HepG2 (cell line): ENCODE results near the gene FAM83F. TPM values are rescaled to one million over a fixed set of nuclear protein-coding genes. Genes with fewer than 3 reads are reported as not detected.

ENCODE experiments used
- FOXK1 ChIP-seq: sonication (generic); formaldehyde crosslinking; IDR thresholded peaks from 2 replicates; pipeline ENCODE4 v1.4.0; 2020; ENCODE audit warnings: low read depth, missing genetic modification reagents, borderline replicate concordance
- JUNB ChIP-seq: sonication (generic); formaldehyde crosslinking; IDR thresholded peaks from 2 replicates; pipeline ENCODE4 v1.8.0; 2022; ENCODE audit warnings: missing genetic modification reagents, mild to moderate bottlenecking, borderline replicate concordance
- MXD4 ChIP-seq: IDR thresholded peaks from 2 replicates; pipeline ENCODE4 v1.6.1; 2016; ENCODE audit warnings: mild to moderate bottlenecking, missing biosample characterization, missing genetic modification reagents
- NCOA1 ChIP-seq: sonication (generic); formaldehyde crosslinking; IDR thresholded peaks from 2 replicates; pipeline ENCODE4 v1.9.0; 2021; ENCODE audit warnings: missing genetic modification reagents
- NCOR1 ChIP-seq: fragments of 200-600 bp; sonication (generic); IDR thresholded peaks from 2 replicates; pipeline ENCODE4 v1.7.0; 2017; ENCODE audit warnings: antibody characterized with exemption, low read length, borderline replicate concordance
- SKI ChIP-seq: fragments of 450-650 bp; IDR thresholded peaks from one replicate; pipeline ENCODE4 v1.6.1; 2018; ENCODE audit warnings: mild to moderate bottlenecking; ENCODE audit not compliant: partially characterized antibody
- SOX6 ChIP-seq, 2 experiments: fragments of 450-650 bp in 1 of 2; sonication (generic) in 1 of 2; formaldehyde crosslinking in 1 of 2; IDR thresholded peaks; 2 replicates each; pipeline versions ENCODE4 v1.4.0 to v1.6.1; 2017 to 2020; ENCODE audit warnings: antibody characterized with exemption in 1 of 2, mild to moderate bottlenecking in 1 of 2, missing genetic modification reagents in 1 of 2
- ZFP82 ChIP-seq: sonication (generic); formaldehyde crosslinking; IDR thresholded peaks from 2 replicates; pipeline ENCODE4 v1.5.1; 2020; ENCODE audit warnings: mild to moderate bottlenecking, missing genetic modification reagents, borderline replicate concordance
- ZNF101 ChIP-seq: sonication (generic); formaldehyde crosslinking; IDR thresholded peaks from 2 replicates; pipeline ENCODE4 v1.4.0; 2020; ENCODE audit warnings: mild to moderate bottlenecking, low read depth, missing genetic modification reagents, borderline replicate concordance
- ZNF256 ChIP-seq: sonication (generic); formaldehyde crosslinking; conservative IDR thresholded peaks from 2 replicates; pipeline ENCODE4 v1.4.0; 2020; ENCODE audit warnings: missing genetic modification reagents
- ZNF530 ChIP-seq: sonication (generic); formaldehyde crosslinking; IDR thresholded peaks from 2 replicates; pipeline ENCODE4 v1.5.0; 2020; ENCODE audit warnings: low read depth, mild to moderate bottlenecking, missing genetic modification reagents
- ZNF605 ChIP-seq: sonication (generic); formaldehyde crosslinking; IDR thresholded peaks from 2 replicates; pipeline ENCODE4 v1.8.0; 2022; ENCODE audit warnings: mild to moderate bottlenecking, missing genetic modification reagents
- ZNF768 ChIP-seq: sonication (generic); formaldehyde crosslinking; IDR thresholded peaks from 2 replicates; pipeline ENCODE4 v1.4.0; 2020; ENCODE audit warnings: missing genetic modification reagents
- ZNF790 ChIP-seq: sonication (generic); formaldehyde crosslinking; IDR thresholded peaks from 2 replicates; pipeline ENCODE4 v1.8.0; 2022; ENCODE audit warnings: missing genetic modification reagents, mild to moderate bottlenecking, borderline replicate concordance
- ZSCAN30 ChIP-seq: sonication (generic); formaldehyde crosslinking; IDR thresholded peaks from 2 replicates; pipeline ENCODE4 v1.5.0; 2020; ENCODE audit warnings: mild to moderate bottlenecking, missing genetic modification reagents
- polyA plus RNA-seq, 8 experiments: library from polyadenylated mRNA; depleted of rRNA in 3 of 8; stranded (reverse) in 7 of 8; unstranded in 1 of 8; fragments of >200 nt; fragmentation: Illumina TruSeq in 4 of 8; extraction: Trizol in 4 of 8; gene quantifications; 2 replicates each; pipeline versions ENCODE4 v1.2.1 to v1.2.3, GENCODE V29; 2011 to 2016; ENCODE audit warnings: low read depth in 4 of 8, missing spikeins in 1 of 8, mixed read lengths in 1 of 8; ENCODE audit not compliant: insufficient read depth in 1 of 8
- total RNA-seq, 5 experiments: library from RNA; depleted of rRNA; stranded (reverse); fragments of >200 nt; fragmentation: Illumina TruSeq; extraction: Trizol; gene quantifications; 2 replicates each; pipeline ENCODE4 v1.2.3, GENCODE V29; 2016; ENCODE audit warnings: low read depth in 1 of 5
- TF ChIP-seq, protein P1 (sequence below): sonication (generic); formaldehyde crosslinking; IDR thresholded peaks from 2 replicates; pipeline ENCODE4 v1.5.1; 2020; ENCODE audit warnings: mild to moderate bottlenecking, missing genetic modification reagents, moderate library complexity
- TF ChIP-seq, protein P2 (sequence below): sonication (generic); formaldehyde crosslinking; IDR thresholded peaks from 2 replicates; pipeline ENCODE4 v1.4.0; 2020; ENCODE audit warnings: missing genetic modification reagents
- TF ChIP-seq, protein P3 (sequence below): sonication (generic); formaldehyde crosslinking; IDR thresholded peaks from 2 replicates; pipeline ENCODE4 v1.4.0; 2020; ENCODE audit warnings: missing genetic modification reagents

Gene FAM83F
- total and polyA plus RNA-seq, 2 of the 13 experiments (the other 11 are each of a cell fraction or from before 2014, with no cell fraction given): not detected

DNA sequence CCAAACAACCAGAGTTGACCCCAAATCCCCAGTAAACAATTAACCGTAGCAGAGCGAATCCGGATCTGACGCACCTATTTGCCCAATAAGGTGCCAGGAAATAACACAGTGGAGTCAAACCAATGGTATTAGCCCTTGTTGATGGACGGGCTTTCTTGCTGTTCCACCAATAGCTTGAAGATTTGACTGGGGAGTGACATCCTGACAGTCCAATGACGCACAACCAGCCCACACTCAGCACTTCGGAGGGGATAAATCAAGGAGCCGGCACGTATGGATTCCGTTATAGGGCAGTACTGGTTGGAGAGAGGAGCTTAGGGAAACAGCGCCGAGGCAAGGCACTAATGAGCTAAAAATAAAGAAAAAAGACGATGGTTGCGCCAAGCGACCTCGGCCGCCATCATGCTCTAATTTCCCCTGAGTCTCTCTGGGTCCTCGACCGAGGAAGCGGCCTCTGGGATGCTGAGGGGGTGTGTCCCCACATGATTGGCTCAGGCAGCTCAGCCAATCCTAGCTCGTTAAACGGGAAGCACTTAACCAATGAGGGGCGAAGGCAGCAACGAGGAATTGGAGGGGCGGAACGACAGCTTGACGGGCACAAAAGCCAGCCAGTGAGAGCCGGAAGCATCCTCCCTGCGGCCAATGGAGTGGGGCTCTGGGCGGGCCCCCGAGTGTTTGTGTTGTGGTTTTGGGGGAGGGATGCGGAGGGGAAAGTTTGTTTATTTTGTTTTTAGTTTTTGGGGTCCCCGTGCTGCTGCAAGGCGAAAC lies 49.5 kb downstream of the FAM83F start (continued):
- TF ChIP-seq ZFP82 (CRISPR knock-in tag) (no peak), ZNF101 (CRISPR knock-in tag) (no peak), NCOA1 (CRISPR knock-in tag) (no peak), JUNB (CRISPR knock-in tag) (no peak), ZNF768 (CRISPR knock-in tag) (no peak), NCOR1 (peak; percentile 17; the same call in 1 of the 2 replicates), ZNF530 (CRISPR knock-in tag) (no peak), FOXK1 (peak; percentile 80), ZSCAN30 (CRISPR knock-in tag) (no peak), SOX6 (IDR thresholded peaks at IDR 0.05) (no peak), SOX6 (CRISPR knock-in tag; IDR thresholded peaks at IDR 0.05) (peak; percentile 41; the same call in 1 of the 2 replicates), SKI (no peak), ZNF256 (CRISPR knock-in tag) (no peak), ZNF790 (CRISPR knock-in tag) (no peak), ZNF605 (peak; percentile 65; the same call in 1 of the 2 replicates), MXD4 (0 out of 2 replicates have a peak, but pooled peaks have one; percentile 23)
- TF ChIP-seq, protein P1, sequence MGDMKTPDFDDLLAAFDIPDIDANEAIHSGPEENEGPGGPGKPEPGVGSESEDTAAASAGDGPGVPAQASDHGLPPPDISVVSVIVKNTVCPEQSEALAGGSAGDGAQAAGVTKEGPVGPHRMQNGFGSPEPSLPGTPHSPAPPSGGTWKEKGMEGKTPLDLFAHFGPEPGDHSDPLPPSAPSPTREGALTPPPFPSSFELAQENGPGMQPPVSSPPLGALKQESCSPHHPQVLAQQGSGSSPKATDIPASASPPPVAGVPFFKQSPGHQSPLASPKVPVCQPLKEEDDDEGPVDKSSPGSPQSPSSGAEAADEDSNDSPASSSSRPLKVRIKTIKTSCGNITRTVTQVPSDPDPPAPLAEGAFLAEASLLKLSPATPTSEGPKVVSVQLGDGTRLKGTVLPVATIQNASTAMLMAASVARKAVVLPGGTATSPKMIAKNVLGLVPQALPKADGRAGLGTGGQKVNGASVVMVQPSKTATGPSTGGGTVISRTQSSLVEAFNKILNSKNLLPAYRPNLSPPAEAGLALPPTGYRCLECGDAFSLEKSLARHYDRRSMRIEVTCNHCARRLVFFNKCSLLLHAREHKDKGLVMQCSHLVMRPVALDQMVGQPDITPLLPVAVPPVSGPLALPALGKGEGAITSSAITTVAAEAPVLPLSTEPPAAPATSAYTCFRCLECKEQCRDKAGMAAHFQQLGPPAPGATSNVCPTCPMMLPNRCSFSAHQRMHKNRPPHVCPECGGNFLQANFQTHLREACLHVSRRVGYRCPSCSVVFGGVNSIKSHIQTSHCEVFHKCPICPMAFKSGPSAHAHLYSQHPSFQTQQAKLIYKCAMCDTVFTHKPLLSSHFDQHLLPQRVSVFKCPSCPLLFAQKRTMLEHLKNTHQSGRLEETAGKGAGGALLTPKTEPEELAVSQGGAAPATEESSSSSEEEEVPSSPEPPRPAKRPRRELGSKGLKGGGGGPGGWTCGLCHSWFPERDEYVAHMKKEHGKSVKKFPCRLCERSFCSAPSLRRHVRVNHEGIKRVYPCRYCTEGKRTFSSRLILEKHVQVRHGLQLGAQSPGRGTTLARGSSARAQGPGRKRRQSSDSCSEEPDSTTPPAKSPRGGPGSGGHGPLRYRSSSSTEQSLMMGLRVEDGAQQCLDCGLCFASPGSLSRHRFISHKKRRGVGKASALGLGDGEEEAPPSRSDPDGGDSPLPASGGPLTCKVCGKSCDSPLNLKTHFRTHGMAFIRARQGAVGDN (CRISPR knock-in tag): peak; percentile 57
- TF ChIP-seq, protein P2, sequence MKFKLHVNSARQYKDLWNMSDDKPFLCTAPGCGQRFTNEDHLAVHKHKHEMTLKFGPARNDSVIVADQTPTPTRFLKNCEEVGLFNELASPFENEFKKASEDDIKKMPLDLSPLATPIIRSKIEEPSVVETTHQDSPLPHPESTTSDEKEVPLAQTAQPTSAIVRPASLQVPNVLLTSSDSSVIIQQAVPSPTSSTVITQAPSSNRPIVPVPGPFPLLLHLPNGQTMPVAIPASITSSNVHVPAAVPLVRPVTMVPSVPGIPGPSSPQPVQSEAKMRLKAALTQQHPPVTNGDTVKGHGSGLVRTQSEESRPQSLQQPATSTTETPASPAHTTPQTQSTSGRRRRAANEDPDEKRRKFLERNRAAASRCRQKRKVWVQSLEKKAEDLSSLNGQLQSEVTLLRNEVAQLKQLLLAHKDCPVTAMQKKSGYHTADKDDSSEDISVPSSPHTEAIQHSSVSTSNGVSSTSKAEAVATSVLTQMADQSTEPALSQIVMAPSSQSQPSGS (CRISPR knock-in tag): 0 out of 2 replicates have a peak, but pooled peaks have one; percentile 30
- TF ChIP-seq, protein P3, sequence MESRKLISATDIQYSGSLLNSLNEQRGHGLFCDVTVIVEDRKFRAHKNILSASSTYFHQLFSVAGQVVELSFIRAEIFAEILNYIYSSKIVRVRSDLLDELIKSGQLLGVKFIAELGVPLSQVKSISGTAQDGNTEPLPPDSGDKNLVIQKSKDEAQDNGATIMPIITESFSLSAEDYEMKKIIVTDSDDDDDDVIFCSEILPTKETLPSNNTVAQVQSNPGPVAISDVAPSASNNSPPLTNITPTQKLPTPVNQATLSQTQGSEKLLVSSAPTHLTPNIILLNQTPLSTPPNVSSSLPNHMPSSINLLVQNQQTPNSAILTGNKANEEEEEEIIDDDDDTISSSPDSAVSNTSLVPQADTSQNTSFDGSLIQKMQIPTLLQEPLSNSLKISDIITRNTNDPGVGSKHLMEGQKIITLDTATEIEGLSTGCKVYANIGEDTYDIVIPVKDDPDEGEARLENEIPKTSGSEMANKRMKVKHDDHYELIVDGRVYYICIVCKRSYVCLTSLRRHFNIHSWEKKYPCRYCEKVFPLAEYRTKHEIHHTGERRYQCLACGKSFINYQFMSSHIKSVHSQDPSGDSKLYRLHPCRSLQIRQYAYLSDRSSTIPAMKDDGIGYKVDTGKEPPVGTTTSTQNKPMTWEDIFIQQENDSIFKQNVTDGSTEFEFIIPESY (CRISPR knock-in tag): no peak
